Endothelial cell of umbilical vein (primary cell): Measurements from ENCODE around the gene DOCK1. TPM values are rescaled to one million over a fixed set of nuclear protein-coding genes. Genes with fewer than 3 reads are reported as not detected.
"Not testable (repeated sequence)": the region's sequence is repeated elsewhere in the genome, so short reads cannot be mapped to it uniquely, and the experiment has no call there.

Experiments
- BruUV-seq: library from RNA; stranded (reverse); fragments of 400-500 nt; replicated peaks from 2 replicates; lab custom pipeline; 2021; lab: Mats Ljungman, UMichigan
- CTCF ChIA-PET: fragments of 300-600, 350-600 bp; sonication (Branson Sonifier 250); formaldehyde crosslinking; loops from one replicate; lab custom pipeline; 2021; ENCODE audit warnings: antibody characterized with exemption, inconsistent platforms; lab: Charles Lee
- POLR2A ChIA-PET: fragments of 300-600, 350-600 bp; sonication (Branson Sonifier 250); formaldehyde crosslinking; loops from one replicate; lab custom pipeline; 2021; ENCODE audit warnings: antibody characterized with exemption, inconsistent platforms; lab: Charles Lee
- DNase-seq: peaks from one replicate; pipeline ENCODE4 v3.0.0-alpha.2; 2011; ENCODE audit warnings: low read depth, low spot score
- FAIRE-seq: peaks from 2 replicates; lab custom pipeline; 2011; peaks lifted over from hg19 to GRCh38; lab: Jason Lieb, UNC
- H2AFZ ChIP-seq: 2 replicates; pipeline ENCODE4 v1.6.0; 2012; ENCODE audit warnings: low read depth, low read length, control low read depth, inconsistent platforms
- H3K27ac ChIP-seq: 2 replicates; pipeline ENCODE4 v1.5.1; 2011; ENCODE audit warnings: low read depth, mild to moderate bottlenecking, control low read depth, low read length, moderate library complexity; ENCODE audit not compliant: insufficient read depth
- H3K27me3 ChIP-seq, 2 experiments: 2 replicates each; pipeline versions ENCODE4 v1.6.0 to v1.6.1; 2011; ENCODE audit warnings: low read length in 2 of 2, mixed read lengths in 1 of 2; ENCODE audit not compliant: control insufficient read depth in 2 of 2, insufficient read depth in 2 of 2
- H3K36me3 ChIP-seq, 2 experiments: 2 replicates in 1 of 2; 3 replicates in 1 of 2; pipeline ENCODE4 v1.5.1; 2011; ENCODE audit warnings: low read length in 2 of 2, mild to moderate bottlenecking in 1 of 2, moderate library complexity in 1 of 2; ENCODE audit not compliant: control insufficient read depth in 2 of 2, insufficient read depth in 2 of 2; ENCODE audit errors: extremely low read depth in 1 of 2
- H3K4me1 ChIP-seq: 3 replicates; pipeline ENCODE4 v1.5.1; 2011; ENCODE audit warnings: mild to moderate bottlenecking, low read length; ENCODE audit not compliant: control insufficient read depth, insufficient read depth; ENCODE audit errors: extremely low read depth
- H3K4me2 ChIP-seq: 2 replicates; pipeline ENCODE4 v1.6.1; 2011; ENCODE audit warnings: low read length, control low read depth, mixed read lengths; ENCODE audit not compliant: insufficient read depth
- H3K4me3 ChIP-seq, 3 experiments: fragments of 200-600 bp in 1 of 3; sonication (generic), shearing (Covaris generic) in 1 of 3; replicated peaks in 1 of 3; 2 replicates each; pipeline ENCODE4 v1.5.1; 2011 to 2016; ENCODE audit warnings: control low read depth in 3 of 3, low read length in 3 of 3, mild to moderate bottlenecking in 2 of 3, inconsistent platforms in 1 of 3, low read depth in 1 of 3, moderate library complexity in 1 of 3; ENCODE audit not compliant: insufficient read depth in 1 of 3
- H3K79me2 ChIP-seq: 2 replicates; pipeline ENCODE4 v1.6.0; 2012; ENCODE audit warnings: low read length, inconsistent platforms; ENCODE audit not compliant: control insufficient read depth, insufficient read depth
- H3K9ac ChIP-seq: replicated peaks from 2 replicates; pipeline ENCODE3; 2011; ENCODE audit warnings: low read length, control low read depth; ENCODE audit not compliant: insufficient read depth; ENCODE audit errors: extremely low read depth
- H3K9me1 ChIP-seq: replicated peaks from 3 replicates; pipeline ENCODE4 v1.6.0; 2011; ENCODE audit warnings: mild to moderate bottlenecking, low read length; ENCODE audit not compliant: control insufficient read depth, insufficient read depth; ENCODE audit errors: extremely low read depth
- H3K9me3 ChIP-seq: replicated peaks from 2 replicates; pipeline ENCODE4 v1.5.1; 2012; ENCODE audit warnings: low read length, inconsistent platforms; ENCODE audit not compliant: control insufficient read depth, insufficient read depth
- H4K20me1 ChIP-seq: replicated peaks from 2 replicates; pipeline ENCODE3; 2011; ENCODE audit warnings: mild to moderate bottlenecking, low read length; ENCODE audit not compliant: control insufficient read depth, insufficient read depth; ENCODE audit errors: extremely low read depth
- CTCF ChIP-seq, 2 donors: IDR thresholded peaks; 1 replicate in 1 of 2; 2 replicates in 1 of 2; pipeline ENCODE4 v1.5.1; 2011; ENCODE audit warnings: low read length in 2 of 2, mild to moderate bottlenecking in 2 of 2, moderate library complexity in 2 of 2, control low read depth in 1 of 2, inconsistent platforms in 1 of 2, low read depth in 1 of 2; ENCODE audit not compliant: insufficient read depth in 1 of 2; ENCODE audit errors: extremely low read depth in 1 of 2
- EZH2 ChIP-seq: IDR thresholded peaks from 2 replicates; pipeline ENCODE4 v1.6.1; 2012; ENCODE audit warnings: borderline replicate concordance, low read depth, mild to moderate bottlenecking, moderate library complexity, low read length, inconsistent platforms; ENCODE audit not compliant: severe bottlenecking
- FOS ChIP-seq: IDR thresholded peaks from 2 replicates; pipeline ENCODE4 v1.6.1; 2011; ENCODE audit warnings: mild to moderate bottlenecking, low read length, moderate library complexity, borderline replicate concordance; ENCODE audit not compliant: insufficient read depth
- GATA2 ChIP-seq: IDR thresholded peaks from 2 replicates; pipeline ENCODE4 v1.7.0; 2011; ENCODE audit warnings: low read depth, mild to moderate bottlenecking, moderate library complexity, mixed read lengths, low read length; ENCODE audit not compliant: insufficient read length, insufficient read depth
- JUN ChIP-seq: IDR thresholded peaks from 2 replicates; pipeline ENCODE4 v1.6.1; 2011; ENCODE audit warnings: borderline replicate concordance, low read depth; ENCODE audit not compliant: insufficient read length, insufficient read depth
- MAX ChIP-seq: IDR thresholded peaks from 2 replicates; pipeline ENCODE4 v1.6.1; 2011; ENCODE audit not compliant: insufficient read depth, insufficient read length
- MYC ChIP-seq: IDR thresholded peaks from one replicate; pipeline ENCODE4 v1.6.1; 2011; ENCODE audit warnings: mild to moderate bottlenecking, low read depth, low read length
- POLR2A ChIP-seq: IDR thresholded peaks from 2 replicates; pipeline ENCODE4 v1.6.1; 2012; ENCODE audit warnings: low read depth, mild to moderate bottlenecking, control low read depth, low read length
- POLR2AphosphoS5 ChIP-seq: IDR thresholded peaks from 2 replicates; pipeline ENCODE4 v1.6.1; 2012; ENCODE audit warnings: low read depth, mild to moderate bottlenecking, control low read depth, low read length, moderate library complexity; ENCODE audit not compliant: insufficient read depth
- dilution Hi-C: fragments of 300-500 bp; cut with MboI; formaldehyde crosslinking; loops from one replicate; pipeline ENCODE4 v1.15.0; 2019; ENCODE audit warnings: low sequenced_read_pairs; ENCODE audit not compliant: extremely low pct_ligation_motif_present
- intact Hi-C: fragments of 100-400 bp; cut with micrococcal nuclease; formaldehyde crosslinking; loops from one replicate; pipeline ENCODE4 v1.10.0; 2022
- polyA plus RNA-seq, 4 experiments: library from polyadenylated mRNA; depleted of rRNA in 3 of 4; stranded (reverse) in 3 of 4; unstranded in 1 of 4; fragments of >200 nt; gene quantifications; 2 replicates each; pipeline versions ENCODE4 v1.2.1 to v1.2.3, GENCODE V29; 2011 to 2012; ENCODE audit warnings: missing spikeins in 1 of 4
- total RNA-seq: library from RNA; stranded (reverse); gene quantifications from 2 replicates; pipeline ENCODE4 v1.2.3, GENCODE V29; 2021

The DOCK1 gene
- total and polyA plus RNA-seq, 2 donors (not counting 3 experiments of a cell fraction or from before 2014, with no cell fraction given) = 22.5 to 83.1 TPM

GRCh38 chr10:127309619-127310018 is 404.4 kb downstream of the DOCK1 start:
- H2AFZ ChIP-seq, H3K79me2 ChIP-seq, BruUV-seq, H3K27ac ChIP-seq, POLR2A ChIA-PET, H3K27me3 ChIP-seq, FAIRE-seq, H3K9me3 ChIP-seq, H3K4me3 ChIP-seq, H4K20me1 ChIP-seq, H3K4me1 ChIP-seq, CTCF ChIA-PET, DNase-seq, H3K9me1 ChIP-seq, H3K9ac ChIP-seq, H3K4me2 ChIP-seq, intact Hi-C loops, dilution Hi-C loops, H3K36me3 ChIP-seq: not testable (repeated sequence)

GRCh38 chr10:127310430-127310829 is 405.2 kb downstream of the DOCK1 start:
- intact Hi-C loops (no loop called here), dilution Hi-C loops (no loop called here)
- Histone ChIP-seq H3K4me3 (no peak overlapping the region), H3K27me3 (no peaks in the 10 kb centered on the region), H2AFZ (no peak overlapping the region), H3K9me3 (no peaks in the 10 kb centered on the region), H3K27ac (no peak overlapping the region), H3K9me1 (no peaks in the 10 kb centered on the region), H4K20me1 (no peaks in the 10 kb centered on the region), H3K9ac (no peak overlapping the region), H3K4me2 (no peak overlapping the region), H3K4me1 (peaks cover 2% of the 10 kb centered on the region), H3K79me2 (no peaks in the 10 kb centered on the region), H3K36me3 (no peaks in the 10 kb centered on the region)
- BruUV-seq = no TSS peak
- ChIA-PET CTCF (no interaction called here), POLR2A (no interaction called here)
- TF ChIP-seq POLR2AphosphoS5 (no peak), GATA2 (no peak), JUN (no peak), MAX (no peak), CTCF (IDR thresholded peaks at IDR 0.05; ENCODE audit: extremely low read depth in 1 of 2, insufficient read depth in 1 of 2, low read depth in 1 of 2, low read length in 2 of 2) (no peak), FOS (no peak), MYC (no peak), POLR2A (no peak), EZH2 (no peak)
- no peak for DNase-seq
- FAIRE-seq = no peak
